WTC11 (cell line): ENCODE measurements around the gene CCNL1. TPM values are rescaled to one million over a fixed set of nuclear protein-coding genes. Genes with fewer than 3 reads are reported as not detected.
A peak's percentile ranks its signal among the peaks of the same experiment; 100 is the strongest.

ENCODE experiments used
- ATAC-seq: fragments of 200-7000 bp; cut with Tn5 transposase; 2 replicates; pipeline ENCODE4 v1.10.0; 2021; ENCODE audit warnings: mild to moderate bottlenecking, moderate library complexity
- CTCF ChIA-PET: fragments of 300-600 bp; sonication (Branson Sonifier 250); formaldehyde crosslinking; loops from one replicate; lab custom pipeline; 2021; ENCODE audit warnings: antibody characterized with exemption; lab: Charles Lee
- POLR2A ChIA-PET: fragments of 350-600 bp; sonication (Branson Sonifier 250); formaldehyde crosslinking; loops from one replicate; lab custom pipeline; 2021; ENCODE audit warnings: antibody characterized with exemption; lab: Charles Lee
- DNase-seq: peaks from one replicate; pipeline ENCODE4 v3.0.0; 2021; ENCODE audit warnings: low spot score
- H3K27ac Mint-ChIP-seq: 2 replicates; pipeline ENCODE4 v1.8.0; 2021; ENCODE audit warnings: mixed read lengths
- H3K27me3 Mint-ChIP-seq: 2 replicates; pipeline ENCODE4 v1.8.0; 2021; ENCODE audit warnings: low read depth, mild to moderate bottlenecking, moderate library complexity, mixed read lengths
- H3K36me3 Mint-ChIP-seq: 2 replicates; pipeline ENCODE4 v1.8.0; 2021; ENCODE audit warnings: mixed read lengths
- H3K4me1 Mint-ChIP-seq: 2 replicates; pipeline ENCODE4 v1.8.0; 2022; ENCODE audit warnings: mixed read lengths
- H3K4me3 Mint-ChIP-seq: 2 replicates; pipeline ENCODE4 v1.8.0; 2021; ENCODE audit warnings: mild to moderate bottlenecking, moderate library complexity, mixed read lengths
- H3K9me3 Mint-ChIP-seq: 2 replicates; pipeline ENCODE4 v1.8.0; 2021; ENCODE audit warnings: mixed read lengths
- CBFB ChIP-seq: sonication (generic); formaldehyde crosslinking; IDR thresholded peaks from 2 replicates; pipeline ENCODE4 v1.8.1; 2022; ENCODE audit warnings: mild to moderate bottlenecking, low read depth, missing genetic modification reagents
- CREB1 ChIP-seq: sonication (generic); formaldehyde crosslinking; IDR thresholded peaks from 2 replicates; pipeline ENCODE4 v1.8.0; 2023; ENCODE audit warnings: mild to moderate bottlenecking, missing genetic modification reagents
- GABPB1 ChIP-seq: sonication (generic); formaldehyde crosslinking; IDR thresholded peaks from 2 replicates; pipeline ENCODE4 v1.8.1; 2023; ENCODE audit warnings: mild to moderate bottlenecking, missing genetic modification reagents
- IRF2 ChIP-seq: sonication (generic); formaldehyde crosslinking; IDR thresholded peaks from 2 replicates; pipeline ENCODE4 v1.8.0; 2022; ENCODE audit warnings: low read depth, missing genetic modification reagents, borderline replicate concordance
- KAT7 ChIP-seq: sonication (generic); formaldehyde crosslinking; IDR thresholded peaks from 2 replicates; pipeline ENCODE4 v1.8.1; 2023; ENCODE audit warnings: missing genetic modification reagents, mild to moderate bottlenecking, borderline replicate concordance
- MYBL2 ChIP-seq: sonication (generic); formaldehyde crosslinking; IDR thresholded peaks from 2 replicates; pipeline ENCODE4 v1.8.1; 2023; ENCODE audit warnings: mild to moderate bottlenecking, moderate library complexity, missing genetic modification reagents
- NFATC4 ChIP-seq: fragments of 250-450 bp; sonication (Bioruptor Pico); IDR thresholded peaks from 2 replicates; pipeline ENCODE4 v1.9.0; 2021; ENCODE audit warnings: mild to moderate bottlenecking
- RELA ChIP-seq: sonication (generic); formaldehyde crosslinking; IDR thresholded peaks from 2 replicates; pipeline ENCODE4 v1.8.1; 2022; ENCODE audit warnings: missing genetic modification reagents, mild to moderate bottlenecking, borderline replicate concordance
- total RNA-seq: library from RNA; stranded (reverse); gene quantifications from 3 replicates; pipeline ENCODE4 v1.2.3, GENCODE V29; 2021
- TF ChIP-seq, protein P1 (sequence below): sonication (generic); formaldehyde crosslinking; IDR thresholded peaks from 2 replicates; pipeline ENCODE4 v1.8.1; 2022; ENCODE audit warnings: mild to moderate bottlenecking, missing genetic modification reagents, moderate library complexity, borderline replicate concordance
- TF ChIP-seq, protein P2 (sequence below): sonication (generic); formaldehyde crosslinking; IDR thresholded peaks from 2 replicates; pipeline ENCODE4 v1.8.0; 2022; ENCODE audit warnings: mild to moderate bottlenecking, missing genetic modification reagents
- TF ChIP-seq, protein P3 (sequence below): sonication (generic); formaldehyde crosslinking; IDR thresholded peaks from 2 replicates; pipeline ENCODE4 v1.8.0; 2022; ENCODE audit warnings: mild to moderate bottlenecking, missing genetic modification reagents
- TF ChIP-seq, protein P4 (sequence below): sonication (generic); formaldehyde crosslinking; IDR thresholded peaks from 2 replicates; pipeline ENCODE4 v1.8.1; 2023; ENCODE audit warnings: mild to moderate bottlenecking, missing genetic modification reagents, moderate library complexity
- TF ChIP-seq, protein P5 (sequence below): sonication (generic); formaldehyde crosslinking; IDR thresholded peaks from 2 replicates; pipeline ENCODE4 v1.8.0; 2023; ENCODE audit warnings: mild to moderate bottlenecking, missing genetic modification reagents

CCNL1 gene
- total RNA-seq, 1 experiment from 2014 or later = 79.6 TPM

DNA sequence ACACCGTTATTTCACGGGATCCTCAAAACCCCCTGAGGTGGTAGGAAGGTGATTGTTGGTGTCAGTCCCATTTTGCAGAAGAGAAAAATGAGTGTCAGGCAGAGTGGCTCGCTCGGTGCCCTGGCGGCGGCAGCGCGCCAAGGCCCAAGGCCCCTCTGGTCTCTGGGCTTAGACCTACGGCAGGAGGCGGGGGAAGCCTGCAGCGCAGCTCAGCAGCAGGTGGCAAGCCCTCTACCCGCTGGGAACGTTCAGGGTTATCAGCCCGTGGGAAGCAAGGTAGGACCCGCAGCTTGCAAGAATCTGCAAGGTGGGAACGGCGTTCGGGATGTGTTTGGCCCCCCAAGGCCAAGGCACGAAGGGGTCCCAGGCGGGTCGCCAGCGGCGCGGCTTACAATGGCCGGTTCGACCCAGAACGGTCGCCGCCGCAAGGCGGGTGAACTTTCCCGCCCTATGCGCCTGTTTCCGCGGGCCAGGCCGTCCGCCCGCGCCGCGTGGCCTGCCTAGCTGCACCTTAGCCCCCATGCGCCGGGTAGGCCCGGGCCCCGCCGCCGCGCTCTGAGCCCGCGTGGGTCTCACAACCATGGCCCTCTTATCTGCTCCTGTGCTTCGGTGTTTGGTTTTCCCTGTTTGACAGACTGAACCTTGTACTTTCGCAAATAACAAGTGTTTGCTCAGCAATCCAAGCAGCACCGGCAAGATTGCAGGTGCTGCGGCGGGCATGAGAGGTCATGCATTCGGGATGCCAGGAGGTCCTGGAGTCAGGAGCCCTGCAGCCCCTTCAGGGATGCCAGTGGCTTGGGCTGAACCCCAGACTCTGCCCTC lies 39.7 kb downstream of the CCNL1 start:
- Mint-ChIP-seq H3K27ac (no peak overlapping the region), H3K4me3 (no peak overlapping the region), H3K4me1 (no peaks in the 10 kb centered on the region), H3K27me3 (no peaks in the 10 kb centered on the region), H3K36me3 (no peaks in the 10 kb centered on the region), H3K9me3 (no peaks in the 10 kb centered on the region)
- ChIA-PET CTCF (interaction anchor here (0.8 to 1.4 kb wide), 3 partner anchors 10 to 38 kb away, joined by 3 to 4 read pairs (median 4); no protein-coding TSS in a partner anchor), POLR2A (no interaction called here)
- no peak for DNase-seq
- peak; percentile 44 for ATAC-seq
- TF ChIP-seq NFATC4 (CRISPR knock-in tag) = no peak
- TF ChIP-seq, protein P1, sequence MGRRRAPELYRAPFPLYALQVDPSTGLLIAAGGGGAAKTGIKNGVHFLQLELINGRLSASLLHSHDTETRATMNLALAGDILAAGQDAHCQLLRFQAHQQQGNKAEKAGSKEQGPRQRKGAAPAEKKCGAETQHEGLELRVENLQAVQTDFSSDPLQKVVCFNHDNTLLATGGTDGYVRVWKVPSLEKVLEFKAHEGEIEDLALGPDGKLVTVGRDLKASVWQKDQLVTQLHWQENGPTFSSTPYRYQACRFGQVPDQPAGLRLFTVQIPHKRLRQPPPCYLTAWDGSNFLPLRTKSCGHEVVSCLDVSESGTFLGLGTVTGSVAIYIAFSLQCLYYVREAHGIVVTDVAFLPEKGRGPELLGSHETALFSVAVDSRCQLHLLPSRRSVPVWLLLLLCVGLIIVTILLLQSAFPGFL (CRISPR knock-in tag) = no peak; the same call in 1 of the 2 replicates
- peak; percentile 87 for TF ChIP-seq GABPB1 (CRISPR knock-in tag)
- TF ChIP-seq MYBL2 = no peak
- TF ChIP-seq, protein P2, sequence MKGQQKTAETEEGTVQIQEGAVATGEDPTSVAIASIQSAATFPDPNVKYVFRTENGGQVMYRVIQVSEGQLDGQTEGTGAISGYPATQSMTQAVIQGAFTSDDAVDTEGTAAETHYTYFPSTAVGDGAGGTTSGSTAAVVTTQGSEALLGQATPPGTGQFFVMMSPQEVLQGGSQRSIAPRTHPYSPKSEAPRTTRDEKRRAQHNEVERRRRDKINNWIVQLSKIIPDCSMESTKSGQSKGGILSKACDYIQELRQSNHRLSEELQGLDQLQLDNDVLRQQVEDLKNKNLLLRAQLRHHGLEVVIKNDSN (CRISPR knock-in tag) = no peak

DNA sequence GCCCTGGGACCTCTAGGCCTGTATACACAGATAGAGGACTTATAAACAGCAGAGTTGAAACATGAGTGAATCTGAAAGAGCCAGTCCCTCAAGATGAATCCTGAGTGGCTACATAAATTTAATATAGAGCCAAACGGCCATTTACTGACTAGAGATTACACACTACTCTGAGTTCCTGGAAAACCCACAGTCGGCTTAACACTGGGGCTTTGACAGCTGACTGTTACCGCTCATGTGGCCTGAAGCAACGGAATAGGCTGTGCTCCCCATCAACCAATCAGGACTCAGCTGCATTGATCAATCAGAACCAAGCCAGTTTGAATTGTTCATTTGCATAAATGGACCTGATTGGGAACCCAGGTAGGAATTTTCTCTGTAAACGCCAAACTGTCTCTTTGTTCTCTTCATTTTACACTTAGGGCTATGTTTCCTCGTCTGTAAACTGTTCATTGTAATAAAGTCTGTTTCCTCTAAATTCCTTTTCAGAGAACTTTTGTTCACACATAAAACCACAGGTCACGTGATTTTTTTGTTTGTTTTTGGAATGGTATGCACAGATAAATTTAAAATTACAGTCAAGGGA lies 40.5 kb downstream of the CCNL1 start:
- ATAC-seq (no peak), DNase-seq (no peak)
- H3K36me3 Mint-ChIP-seq = no peaks in the 10 kb centered on the region
- no peak overlapping the region for H3K27ac Mint-ChIP-seq
- H3K27me3 Mint-ChIP-seq = no peaks in the 10 kb centered on the region
- H3K4me1 Mint-ChIP-seq = no peaks in the 10 kb centered on the region
- no peaks in the 10 kb centered on the region for H3K9me3 Mint-ChIP-seq
- CTCF ChIA-PET = interaction anchor here (0.8 to 1.4 kb wide), 2 partner anchors 10 to 37 kb away, joined by 4 read pairs; no protein-coding TSS in a partner anchor
- H3K4me3 Mint-ChIP-seq = no peak overlapping the region
- TF ChIP-seq CREB1 (CRISPR knock-in tag) (no peak), CBFB (CRISPR knock-in tag) (no peak), IRF2 (CRISPR knock-in tag) (no peak), KAT7 (CRISPR knock-in tag) (no peak), RELA (no peak), GABPB1 (CRISPR knock-in tag) (no peak)
- TF ChIP-seq, protein P3, sequence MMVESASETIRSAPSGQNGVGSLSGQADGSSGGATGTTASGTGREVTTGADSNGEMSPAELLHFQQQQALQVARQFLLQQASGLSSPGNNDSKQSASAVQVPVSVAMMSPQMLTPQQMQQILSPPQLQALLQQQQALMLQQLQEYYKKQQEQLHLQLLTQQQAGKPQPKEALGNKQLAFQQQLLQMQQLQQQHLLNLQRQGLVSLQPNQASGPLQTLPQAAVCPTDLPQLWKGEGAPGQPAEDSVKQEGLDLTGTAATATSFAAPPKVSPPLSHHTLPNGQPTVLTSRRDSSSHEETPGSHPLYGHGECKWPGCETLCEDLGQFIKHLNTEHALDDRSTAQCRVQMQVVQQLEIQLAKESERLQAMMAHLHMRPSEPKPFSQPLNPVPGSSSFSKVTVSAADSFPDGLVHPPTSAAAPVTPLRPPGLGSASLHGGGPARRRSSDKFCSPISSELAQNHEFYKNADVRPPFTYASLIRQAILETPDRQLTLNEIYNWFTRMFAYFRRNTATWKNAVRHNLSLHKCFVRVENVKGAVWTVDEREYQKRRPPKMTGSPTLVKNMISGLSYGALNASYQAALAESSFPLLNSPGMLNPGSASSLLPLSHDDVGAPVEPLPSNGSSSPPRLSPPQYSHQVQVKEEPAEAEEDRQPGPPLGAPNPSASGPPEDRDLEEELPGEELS = no peak
- TF ChIP-seq, protein P2 (CRISPR knock-in tag) = no peak
- TF ChIP-seq, protein P4, sequence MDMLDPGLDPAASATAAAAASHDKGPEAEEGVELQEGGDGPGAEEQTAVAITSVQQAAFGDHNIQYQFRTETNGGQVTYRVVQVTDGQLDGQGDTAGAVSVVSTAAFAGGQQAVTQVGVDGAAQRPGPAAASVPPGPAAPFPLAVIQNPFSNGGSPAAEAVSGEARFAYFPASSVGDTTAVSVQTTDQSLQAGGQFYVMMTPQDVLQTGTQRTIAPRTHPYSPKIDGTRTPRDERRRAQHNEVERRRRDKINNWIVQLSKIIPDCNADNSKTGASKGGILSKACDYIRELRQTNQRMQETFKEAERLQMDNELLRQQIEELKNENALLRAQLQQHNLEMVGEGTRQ (CRISPR knock-in tag) = no peak
- TF ChIP-seq, protein P5, sequence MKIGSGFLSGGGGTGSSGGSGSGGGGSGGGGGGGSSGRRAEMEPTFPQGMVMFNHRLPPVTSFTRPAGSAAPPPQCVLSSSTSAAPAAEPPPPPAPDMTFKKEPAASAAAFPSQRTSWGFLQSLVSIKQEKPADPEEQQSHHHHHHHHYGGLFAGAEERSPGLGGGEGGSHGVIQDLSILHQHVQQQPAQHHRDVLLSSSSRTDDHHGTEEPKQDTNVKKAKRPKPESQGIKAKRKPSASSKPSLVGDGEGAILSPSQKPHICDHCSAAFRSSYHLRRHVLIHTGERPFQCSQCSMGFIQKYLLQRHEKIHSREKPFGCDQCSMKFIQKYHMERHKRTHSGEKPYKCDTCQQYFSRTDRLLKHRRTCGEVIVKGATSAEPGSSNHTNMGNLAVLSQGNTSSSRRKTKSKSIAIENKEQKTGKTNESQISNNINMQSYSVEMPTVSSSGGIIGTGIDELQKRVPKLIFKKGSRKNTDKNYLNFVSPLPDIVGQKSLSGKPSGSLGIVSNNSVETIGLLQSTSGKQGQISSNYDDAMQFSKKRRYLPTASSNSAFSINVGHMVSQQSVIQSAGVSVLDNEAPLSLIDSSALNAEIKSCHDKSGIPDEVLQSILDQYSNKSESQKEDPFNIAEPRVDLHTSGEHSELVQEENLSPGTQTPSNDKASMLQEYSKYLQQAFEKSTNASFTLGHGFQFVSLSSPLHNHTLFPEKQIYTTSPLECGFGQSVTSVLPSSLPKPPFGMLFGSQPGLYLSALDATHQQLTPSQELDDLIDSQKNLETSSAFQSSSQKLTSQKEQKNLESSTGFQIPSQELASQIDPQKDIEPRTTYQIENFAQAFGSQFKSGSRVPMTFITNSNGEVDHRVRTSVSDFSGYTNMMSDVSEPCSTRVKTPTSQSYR = no peak
- POLR2A ChIA-PET = no interaction called here
